Measurements from ENCODE around the gene C9orf50.

DNA sequence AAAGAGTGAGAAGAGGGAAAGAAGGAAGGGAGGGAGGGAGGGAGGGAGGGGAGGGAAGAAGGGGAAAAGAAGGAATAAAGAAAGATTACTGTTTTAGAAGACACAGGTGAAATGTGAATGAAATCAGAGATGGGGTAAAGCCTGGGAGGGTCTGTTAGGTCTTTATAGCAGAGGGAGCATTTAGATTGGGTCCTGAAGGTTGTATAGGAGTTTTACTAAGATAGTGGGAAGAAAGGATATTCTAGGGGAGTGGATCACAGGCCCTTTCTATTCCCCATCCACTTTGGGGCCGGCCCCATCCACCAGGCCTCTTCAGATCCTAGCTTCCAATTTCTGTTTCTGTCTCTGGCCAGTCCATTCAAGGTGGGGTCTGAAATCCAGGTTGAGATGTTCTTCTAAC lies 35.5 kb downstream of the C9orf50 start:
- TF ChIP-seq CTCF (IDR thresholded peaks at IDR 0.05), result no peak
- no peak for TF ChIP-seq POLR2A (IDR thresholded peaks at IDR 0.05)
- no peak for TF ChIP-seq EP300 (IDR thresholded peaks at IDR 0.05)
- TF ChIP-seq POLR2AphosphoS5 (IDR thresholded peaks at IDR 0.05), result no peak
